ENCODE results near the gene RAPGEF2. TPM values are rescaled to one million over a fixed set of nuclear protein-coding genes. Genes with fewer than 3 reads are reported as not detected.

Gene RAPGEF2
- total RNA-seq, 1 donor from 2014 or later = 32.4 TPM

- TF ChIP-seq CTCF (IDR thresholded peaks at IDR 0.05) = no peak
- TF ChIP-seq POLR2A (IDR thresholded peaks at IDR 0.05) = no peak
- no peak for TF ChIP-seq POLR2AphosphoS5 (IDR thresholded peaks at IDR 0.05; ENCODE audit: insufficient read depth in 1 of 2, low read depth in 1 of 2)
- Histone ChIP-seq H3K27me3 (no peaks in the 10 kb centered on the region), H3K9me3 (no peaks in the 10 kb centered on the region), H3K36me3 (no peaks in the 10 kb centered on the region), H3K4me1 (no peaks in the 10 kb centered on the region), H3K4me3 (no peak overlapping the region), H3K27ac (no peak overlapping the region)
- DNase-seq (ENCODE audit: extremely low spot score in 2 of 2) = no peak
- intact Hi-C loops (cut with DNase I) = loop anchor here (5.0 kb wide), 1 partner anchor 450 kb away; no protein-coding TSS in a partner anchor
Observed at GRCh38 chr4:159117564-159117963, 14.7 kb downstream of the RAPGEF2 start.

- no peak for TF ChIP-seq POLR2A (IDR thresholded peaks at IDR 0.05)
- TF ChIP-seq POLR2AphosphoS5 (IDR thresholded peaks at IDR 0.05; ENCODE audit: insufficient read depth in 1 of 2, low read depth in 1 of 2) = no peak
- no peak for TF ChIP-seq CTCF (IDR thresholded peaks at IDR 0.05)
Observed at GRCh38 chr4:159117968-159118367, 15.1 kb downstream of the RAPGEF2 start.

GRCh38 chr4:159121371-159121770 lies 18.5 kb downstream of the RAPGEF2 start:
- H3K4me3 ChIP-seq = no peak overlapping the region
- H3K27ac ChIP-seq = no peak overlapping the region
- intact Hi-C loops (cut with DNase I) = no loop called here
- H3K9me3 ChIP-seq = no peaks in the 10 kb centered on the region
- no peak for DNase-seq (ENCODE audit: extremely low spot score in 2 of 2)
- no peaks in the 10 kb centered on the region for H3K36me3 ChIP-seq
- H3K4me1 ChIP-seq = peaks cover 8% of the 10 kb centered on the region
- no peaks in the 10 kb centered on the region for H3K27me3 ChIP-seq
- TF ChIP-seq CTCF (IDR thresholded peaks at IDR 0.05) (no peak), POLR2AphosphoS5 (IDR thresholded peaks at IDR 0.05; ENCODE audit: insufficient read depth in 1 of 2, low read depth in 1 of 2) (no peak), POLR2A (IDR thresholded peaks at IDR 0.05) (no peak)

More at GRCh38 chr4:159117968-159118367, 15.1 kb downstream of the RAPGEF2 start:
- Histone ChIP-seq H3K4me1 (no peaks in the 10 kb centered on the region), H3K27ac (no peak overlapping the region), H3K36me3 (no peaks in the 10 kb centered on the region), H3K27me3 (no peaks in the 10 kb centered on the region), H3K9me3 (no peaks in the 10 kb centered on the region), H3K4me3 (no peak overlapping the region)
- no peak for DNase-seq (ENCODE audit: extremely low spot score in 2 of 2)
- intact Hi-C loops (cut with DNase I) = loop anchor here (5.0 kb wide), 1 partner anchor 449 kb away; no protein-coding TSS in a partner anchor

- Histone ChIP-seq H3K27me3 (no peaks in the 10 kb centered on the region), H3K36me3 (no peaks in the 10 kb centered on the region), H3K4me3 (no peak overlapping the region), H3K9me3 (no peaks in the 10 kb centered on the region), H3K27ac (no peak overlapping the region), H3K4me1 (peaks cover 13% of the 10 kb centered on the region)
- intact Hi-C loops (cut with DNase I) = no loop called here
- DNase-seq (ENCODE audit: extremely low spot score in 2 of 2) = no peak
- no peak for TF ChIP-seq POLR2A (IDR thresholded peaks at IDR 0.05)
- no peak for TF ChIP-seq CTCF (IDR thresholded peaks at IDR 0.05)
Observed at GRCh38 chr4:159126716-159127115, 23.8 kb downstream of the RAPGEF2 start.

DNA sequence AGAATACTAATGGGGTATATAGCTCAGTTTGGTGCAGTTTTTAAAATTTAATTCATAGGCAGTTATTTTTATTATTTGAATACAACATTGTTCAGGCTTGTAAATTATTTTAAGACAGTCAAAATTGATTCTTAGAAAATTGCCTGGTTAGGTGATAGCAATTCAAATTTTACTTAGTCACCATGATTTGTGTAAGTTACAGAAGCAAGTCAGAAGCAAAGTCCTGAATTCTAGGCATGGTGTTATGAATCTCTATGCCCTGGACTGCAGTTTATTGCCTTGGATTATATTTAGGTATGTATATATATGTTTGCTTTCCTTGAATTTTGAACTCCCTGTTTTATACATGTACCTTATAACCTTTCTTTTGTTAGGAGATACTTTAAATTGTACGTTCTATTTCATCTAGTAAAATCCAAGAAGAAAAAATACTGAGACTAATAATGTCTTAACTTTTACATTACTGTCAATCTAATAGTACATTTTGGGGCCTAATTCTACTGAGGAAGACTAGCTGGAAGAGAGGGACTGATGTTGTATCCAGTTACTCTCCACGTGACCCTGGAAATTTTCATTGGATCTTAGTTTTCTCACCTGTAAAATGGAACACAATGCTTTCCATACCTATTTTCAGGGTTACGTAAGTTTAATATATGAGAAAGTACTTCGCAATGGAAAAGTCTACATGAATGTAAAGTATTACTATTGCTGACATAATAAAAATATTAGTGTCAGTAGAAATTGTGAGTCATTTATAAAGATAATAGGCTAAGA lies 25.1 kb downstream of the RAPGEF2 start:
- Histone ChIP-seq H3K27me3 (no peaks in the 10 kb centered on the region), H3K4me3 (no peak overlapping the region), H3K9me3 (no peaks in the 10 kb centered on the region), H3K4me1 (peaks cover 13% of the 10 kb centered on the region), H3K27ac (no peak overlapping the region), H3K36me3 (no peaks in the 10 kb centered on the region)
- TF ChIP-seq POLR2A (IDR thresholded peaks at IDR 0.05) (no peak), POLR2AphosphoS5 (IDR thresholded peaks at IDR 0.05; ENCODE audit: insufficient read depth in 1 of 2, low read depth in 1 of 2) (no peak), CTCF (IDR thresholded peaks at IDR 0.05) (no peak)
- no peak for DNase-seq (ENCODE audit: extremely low spot score in 2 of 2)
- intact Hi-C loops (cut with DNase I) = no loop called here
